GM12891 (cell line): ENCODE results near the gene C1orf35.
A peak's percentile ranks its signal among the peaks of the same experiment; 100 is the strongest.
"Not testable (repeated sequence)": the region's sequence is repeated elsewhere in the genome, so short reads cannot be mapped to it uniquely, and the experiment has no call there.

Source experiments
- DNase-seq: peaks from one replicate; pipeline ENCODE4 v3.0.0; 2011; ENCODE audit warnings: low spot score; ENCODE audit not compliant: insufficient read length
- FAIRE-seq: peaks from 2 replicates; lab custom pipeline; 2011; peaks lifted over from hg19 to GRCh38; lab: Jason Lieb, UNC
- PAX5 ChIP-seq: IDR thresholded peaks from 2 replicates; pipeline ENCODE4 v1.6.1; 2011; ENCODE audit warnings: low read length, moderate library complexity, mild to moderate bottlenecking; ENCODE audit not compliant: insufficient read depth, severe bottlenecking
- POLR2A ChIP-seq: IDR thresholded peaks from 2 replicates; pipeline ENCODE4 v1.6.1; 2011; ENCODE audit warnings: low read depth, low read length, control low read depth
- POLR2AphosphoS5 ChIP-seq: IDR thresholded peaks from 2 replicates; pipeline ENCODE4 v1.6.1; 2011; ENCODE audit warnings: low read depth, low read length, control low read depth
- POU2F2 ChIP-seq: IDR thresholded peaks from 2 replicates; pipeline ENCODE4 v1.6.1; 2011; ENCODE audit warnings: low read depth, mild to moderate bottlenecking, control low read depth, low read length, moderate library complexity
- SPI1 ChIP-seq: IDR thresholded peaks from 2 replicates; pipeline ENCODE4 v1.6.1; 2011; ENCODE audit warnings: low read depth, low read length, control low read depth
- TAF1 ChIP-seq: IDR thresholded peaks from 2 replicates; pipeline ENCODE4 v1.6.1; 2011; ENCODE audit warnings: low read depth, low read length, control low read depth

Gene C1orf35

GRCh38 chr1:228112167-228112566 lies 9.0 kb upstream of the C1orf35 start:
- no peak for FAIRE-seq
- no peak for DNase-seq
- TF ChIP-seq SPI1 = no peak
- TF ChIP-seq POLR2AphosphoS5 = no peak
- TF ChIP-seq TAF1 = no peak
- no peak for TF ChIP-seq POLR2A
- TF ChIP-seq POU2F2 = no peak
- no peak for TF ChIP-seq PAX5

- FAIRE-seq, DNase-seq: not testable (repeated sequence)
Observed at GRCh38 chr1:228111315-228111714, 8.2 kb upstream of the C1orf35 start.

- TF ChIP-seq TAF1 = no peak
- TF ChIP-seq POLR2AphosphoS5 = no peak
- TF ChIP-seq POU2F2 = no peak
- no peak for TF ChIP-seq SPI1
- no peak for TF ChIP-seq PAX5
- TF ChIP-seq POLR2A = no peak
- FAIRE-seq = no peak
- no peak for DNase-seq
Observed at GRCh38 chr1:228110556-228110955, 7.4 kb upstream of the C1orf35 start.

- DNase-seq (no peak), FAIRE-seq (peak; percentile 45)
- TF ChIP-seq POLR2AphosphoS5 (no peak), TAF1 (no peak), POU2F2 (0 out of 2 replicates have a peak, but pooled peaks have one; percentile 8)
Observed at GRCh38 chr1:228109962-228110488, 6.9 kb upstream of the C1orf35 start.

GRCh38 chr1:228109073-228109961 lies 6.2 kb upstream of the C1orf35 start, which contains the start of gene MRPL55:
Gene MRPL55 (minus strand): TSS chr1:228109299. CDS start chr1:228108260, 1,039 bp downstream.
- peak; percentile 100 for FAIRE-seq
- TF ChIP-seq PAX5 (no peak), POU2F2 (no peak; the same call in none of the 2 replicates), POLR2AphosphoS5 (peak; percentile 87), POLR2A (peak; percentile 85), TAF1 (peak; percentile 70; the same call in 1 of the 2 replicates), SPI1 (no peak)

GRCh38 chr1:228108742-228109072 lies 5.6 kb upstream of the C1orf35 start:
- TF ChIP-seq SPI1 (no peak), POLR2A (no peak), PAX5 (no peak), POLR2AphosphoS5 (no peak), POU2F2 (no peak), TAF1 (no peak)
- FAIRE-seq = no peak
- DNase-seq = no peak

More at GRCh38 chr1:228109073-228109961, 6.2 kb upstream of the C1orf35 start, which contains the start of gene MRPL55:
- peak; percentile 91 for DNase-seq

GRCh38 chr1:228108055-228108690 lies 5.0 kb upstream of the C1orf35 start:
- FAIRE-seq = no peak
- DNase-seq = no peak
- TF ChIP-seq POLR2AphosphoS5 (no peak), POU2F2 (no peak), POLR2A (no peak), SPI1 (no peak), TAF1 (no peak), PAX5 (no peak)

- TF ChIP-seq POU2F2 (no peak), POLR2A (no peak), POLR2AphosphoS5 (no peak), SPI1 (no peak), PAX5 (no peak), TAF1 (no peak)
- DNase-seq (no peak), FAIRE-seq (no peak)
Observed at GRCh38 chr1:228107636-228108035, 4.5 kb upstream of the C1orf35 start.

GRCh38 chr1:228106800-228107054 lies 3.6 kb upstream of the C1orf35 start:
- FAIRE-seq (no peak), DNase-seq (no peak)
- TF ChIP-seq POLR2A (no peak), POLR2AphosphoS5 (no peak), SPI1 (no peak), POU2F2 (no peak), TAF1 (no peak), PAX5 (no peak)
